MM.1S (cell line): ENCODE results near the gene SPOCK1.

ENCODE experiments used
- DNase-seq: peaks from one replicate; pipeline ENCODE4 v3.0.0-alpha.2; 2015
- H2AFZ ChIP-seq: fragments of 300-600 bp; sonication (generic); 2 replicates; pipeline ENCODE4 v1.6.0; 2016; ENCODE audit warnings: antibody characterized with exemption, low read length
- H3F3A ChIP-seq: fragments of 300-600 bp; sonication (generic); 2 replicates; pipeline ENCODE4 v1.6.1; 2016; ENCODE audit warnings: mild to moderate bottlenecking, antibody characterized with exemption, low read length, moderate library complexity, mixed read lengths; ENCODE audit not compliant: insufficient read depth
- H3K27ac ChIP-seq: fragments of 300-600 bp; sonication (generic); 2 replicates; pipeline ENCODE4 v1.5.1; 2016; ENCODE audit warnings: mild to moderate bottlenecking, low read length
- H3K27me3 ChIP-seq: fragments of 300-600 bp; sonication (generic); replicated peaks from 2 replicates; pipeline ENCODE4 v1.6.0; 2016; ENCODE audit warnings: low read length; ENCODE audit not compliant: insufficient read depth
- H3K36me3 ChIP-seq: fragments of 300-600 bp; sonication (generic); replicated peaks from 2 replicates; pipeline ENCODE4 v1.6.1; 2016; ENCODE audit warnings: mild to moderate bottlenecking, low read length, mixed read lengths; ENCODE audit not compliant: insufficient read depth
- H3K4me1 ChIP-seq: fragments of 300-600 bp; sonication (generic); 2 replicates; pipeline ENCODE4 v1.6.1; 2016; ENCODE audit warnings: low read length, mixed read lengths
- H3K4me2 ChIP-seq: fragments of 300-600 bp; sonication (generic); 2 replicates; pipeline ENCODE4 v1.6.0; 2016; ENCODE audit warnings: low read depth, low read length
- H3K4me3 ChIP-seq: fragments of 300-600 bp; sonication (generic); 2 replicates; pipeline ENCODE4 v1.5.1; 2016; ENCODE audit warnings: low read length, mixed read lengths
- H3K79me2 ChIP-seq: fragments of 300-600 bp; sonication (generic); 2 replicates; pipeline ENCODE4 v1.6.1; 2016; ENCODE audit warnings: mixed run types, low read length, mixed read lengths
- H3K9ac ChIP-seq: fragments of 300-600 bp; sonication (generic); 2 replicates; pipeline ENCODE4 v1.6.1; 2016; ENCODE audit warnings: low read length, mixed read lengths
- H3K9me2 ChIP-seq: fragments of 300-600 bp; sonication (generic); replicated peaks from 2 replicates; pipeline ENCODE4 v1.6.1; 2016; ENCODE audit warnings: mild to moderate bottlenecking, low read length, mixed read lengths; ENCODE audit not compliant: insufficient read depth
- H3K9me3 ChIP-seq: fragments of 300-600 bp; sonication (generic); replicated peaks from 2 replicates; pipeline ENCODE4 v1.6.1; 2016; ENCODE audit warnings: mild to moderate bottlenecking, low read length, mixed read lengths; ENCODE audit not compliant: insufficient read depth
- H4K20me1 ChIP-seq: fragments of 300-600 bp; sonication (generic); 2 replicates; pipeline ENCODE4 v1.6.1; 2016; ENCODE audit warnings: mild to moderate bottlenecking, low read length, moderate library complexity, mixed read lengths; ENCODE audit not compliant: insufficient read depth
- CTCF ChIP-seq: fragments of 300-600 bp; sonication (generic); IDR thresholded peaks from 2 replicates; pipeline ENCODE4 v1.5.1; 2016; ENCODE audit warnings: antibody characterized with exemption, low read length, mixed read lengths
- EZH2 ChIP-seq: fragments of 300-600 bp; sonication (generic); optimal IDR thresholded peaks from 2 replicates; pipeline ENCODE3; 2017; ENCODE audit warnings: low read depth, mild to moderate bottlenecking, antibody characterized with exemption, low read length, mixed read lengths
- EZH2phosphoT487 ChIP-seq: fragments of 300-600 bp; sonication (generic); IDR thresholded peaks from 2 replicates; pipeline ENCODE4 v1.6.1; 2018; ENCODE audit warnings: antibody characterized with exemption, low read length

Gene SPOCK1

GRCh38 chr5:137061382-137061781, 437.7 kb downstream of the SPOCK1 start:
- 0 out of 2 replicates have a peak, but pooled peaks cover 8% of the 10 kb centered on the region for H3K27me3 ChIP-seq
- H3K9me3 ChIP-seq, result no peaks in the 10 kb centered on the region
- no peak overlapping the region for H2AFZ ChIP-seq
- DNase-seq, result no peak
- TF ChIP-seq EZH2phosphoT487, result no peak
- TF ChIP-seq EZH2, result no peak
- no peak for TF ChIP-seq CTCF
- no peak overlapping the region for H3K9ac ChIP-seq
- no peak overlapping the region for H3K4me3 ChIP-seq
- no peaks in the 10 kb centered on the region for H3K79me2 ChIP-seq
- no peak overlapping the region for H3K4me2 ChIP-seq
- no peaks in the 10 kb centered on the region for H3F3A ChIP-seq
- no peaks in the 10 kb centered on the region for H3K9me2 ChIP-seq
- no peak overlapping the region for H3K27ac ChIP-seq
- no peaks in the 10 kb centered on the region for H3K4me1 ChIP-seq
- H3K36me3 ChIP-seq, result no peaks in the 10 kb centered on the region
- no peaks in the 10 kb centered on the region for H4K20me1 ChIP-seq

GRCh38 chr5:137058089-137058488, 441.0 kb downstream of the SPOCK1 start:
- Histone ChIP-seq H4K20me1 (no peaks in the 10 kb centered on the region), H3K27me3 (peaks cover 22% of the 10 kb centered on the region; the same call in 1 of the 2 replicates), H3K79me2 (no peaks in the 10 kb centered on the region), H2AFZ (no peak overlapping the region), H3K9me3 (no peaks in the 10 kb centered on the region), H3K4me3 (no peak overlapping the region), H3K9ac (no peak overlapping the region), H3K9me2 (no peaks in the 10 kb centered on the region), H3K27ac (no peak overlapping the region), H3K4me1 (peaks cover 15% of the 10 kb centered on the region), H3F3A (no peaks in the 10 kb centered on the region), H3K4me2 (no peak overlapping the region), H3K36me3 (no peaks in the 10 kb centered on the region)
- no peak for TF ChIP-seq EZH2phosphoT487
- TF ChIP-seq CTCF, result no peak
- TF ChIP-seq EZH2, result no peak
- DNase-seq, result no peak

GRCh38 chr5:137056676-137057075, 442.4 kb downstream of the SPOCK1 start:
- H3K9me2 ChIP-seq, result no peaks in the 10 kb centered on the region
- no peak overlapping the region for H2AFZ ChIP-seq
- H3F3A ChIP-seq, result no peaks in the 10 kb centered on the region
- DNase-seq, result no peak
- H3K4me3 ChIP-seq, result no peak overlapping the region
- no peak for TF ChIP-seq CTCF
- TF ChIP-seq EZH2, result no peak
- no peak for TF ChIP-seq EZH2phosphoT487
- no peaks in the 10 kb centered on the region for H3K9me3 ChIP-seq
- H3K27me3 ChIP-seq, result peaks cover 25% of the 10 kb centered on the region; the same call in 1 of the 2 replicates
- H3K27ac ChIP-seq, result no peak overlapping the region
- no peaks in the 10 kb centered on the region for H3K36me3 ChIP-seq
- peaks cover 15% of the 10 kb centered on the region for H3K4me1 ChIP-seq
- no peak overlapping the region for H3K4me2 ChIP-seq
- no peaks in the 10 kb centered on the region for H3K79me2 ChIP-seq
- H4K20me1 ChIP-seq, result no peaks in the 10 kb centered on the region
- no peak overlapping the region for H3K9ac ChIP-seq
